H1 (cell line): ENCODE results near the gene THEM5. TPM values are rescaled to one million over a fixed set of nuclear protein-coding genes. Genes with fewer than 3 reads are reported as not detected.

ENCODE experiments used
- CTCF ChIA-PET: fragments of 300-600 bp; sonication (Branson Sonifier 250); formaldehyde crosslinking; loops from one replicate; lab custom pipeline; 2021; ENCODE audit not compliant: partially characterized antibody; lab: Charles Lee
- POLR2A ChIA-PET: fragments of 300-600 bp; sonication (Branson Sonifier 250); formaldehyde crosslinking; loops from one replicate; lab custom pipeline; 2021; ENCODE audit warnings: inconsistent platforms; ENCODE audit not compliant: partially characterized antibody; lab: Charles Lee
- DNase-seq, 2 experiments: peaks; one replicate each; pipeline versions ENCODE4 v3.0.0 to v3.0.0-alpha.2; 2010 to 2022; ENCODE audit warnings: low spot score in 2 of 2, low read depth in 1 of 2, mixed read lengths in 1 of 2
- FAIRE-seq: peaks from 2 replicates; lab custom pipeline; 2011; peaks lifted over from hg19 to GRCh38; lab: Jason Lieb, UNC
- H2AFZ ChIP-seq: 2 replicates; pipeline ENCODE4 v1.8.1; 2012; ENCODE audit warnings: low read length, inconsistent platforms
- H2AK5ac ChIP-seq: 2 replicates; pipeline ENCODE4 v1.6.1; 2013; ENCODE audit warnings: low read depth, low read length
- H2BK120ac ChIP-seq: replicated peaks from 2 replicates; pipeline ENCODE3; 2013; ENCODE audit warnings: low read depth, low read length, inconsistent platforms
- H2BK12ac ChIP-seq: 2 replicates; pipeline ENCODE4 v1.6.1; 2013; ENCODE audit warnings: low read depth, low read length
- H2BK15ac ChIP-seq: 2 replicates; pipeline ENCODE4 v1.6.1; 2013; ENCODE audit warnings: low read length
- H2BK20ac ChIP-seq: 2 replicates; pipeline ENCODE4 v1.6.1; 2013; ENCODE audit warnings: low read length
- H2BK5ac ChIP-seq: 2 replicates; pipeline ENCODE4 v1.6.1; 2013; ENCODE audit warnings: low read depth, low read length
- H3K14ac ChIP-seq: 2 replicates; pipeline ENCODE4 v1.6.1; 2013; ENCODE audit warnings: inconsistent platforms; ENCODE audit not compliant: insufficient read length
- H3K18ac ChIP-seq: 2 replicates; pipeline ENCODE4 v1.6.1; 2013; ENCODE audit warnings: low read length; ENCODE audit errors: extremely low read depth
- H3K23ac ChIP-seq: 2 replicates; pipeline ENCODE4 v1.6.1; 2013; ENCODE audit warnings: inconsistent platforms; ENCODE audit not compliant: insufficient read length
- H3K23me2 ChIP-seq: 2 replicates; pipeline ENCODE4 v1.6.1; 2013; ENCODE audit warnings: low read depth, low read length
- H3K27ac ChIP-seq: 2 replicates; pipeline ENCODE4 v1.6.1; 2011; ENCODE audit warnings: low read depth, low read length, inconsistent platforms
- H3K27me3 ChIP-seq, 4 experiments: replicated peaks in 1 of 4; 1 replicate in 1 of 4; 2 replicates in 3 of 4; pipeline versions ENCODE4 v1.6.1 to v1.8.1; 2011 to 2013; ENCODE audit warnings: low read length in 3 of 4, mild to moderate bottlenecking in 3 of 4, inconsistent platforms in 2 of 4, mixed read lengths in 2 of 4, moderate library complexity in 1 of 4; ENCODE audit not compliant: control insufficient read depth in 3 of 4, insufficient read depth in 3 of 4; ENCODE audit errors: extremely low read depth in 1 of 4
- H3K36me3 ChIP-seq, 4 experiments: 2 replicates each; pipeline versions ENCODE4 v1.6.1 to v1.8.1; 2011 to 2013; ENCODE audit warnings: mild to moderate bottlenecking in 4 of 4, low read length in 3 of 4, moderate library complexity in 2 of 4, control low read depth in 1 of 4, inconsistent platforms in 1 of 4; ENCODE audit not compliant: insufficient read depth in 4 of 4, control insufficient read depth in 2 of 4
- H3K4ac ChIP-seq: replicated peaks from 2 replicates; pipeline ENCODE3; 2013; ENCODE audit warnings: low read length, low read depth, mixed read lengths, inconsistent platforms; ENCODE audit not compliant: insufficient read length
- H3K4me1 ChIP-seq, 4 experiments: replicated peaks in 1 of 4; 1 replicate in 1 of 4; 2 replicates in 3 of 4; pipeline versions ENCODE4 v1.6.1 to v1.8.1; 2011 to 2013; ENCODE audit warnings: low read length in 3 of 4, inconsistent platforms in 2 of 4, mixed read lengths in 1 of 4; ENCODE audit not compliant: insufficient read depth in 4 of 4, control insufficient read depth in 3 of 4
- H3K4me2 ChIP-seq, 2 experiments: 2 replicates each; pipeline versions ENCODE4 v1.6.1 to v1.8.1; 2011 to 2013; ENCODE audit warnings: low read depth in 2 of 2, low read length in 2 of 2, control low read depth in 1 of 2, inconsistent platforms in 1 of 2, mild to moderate bottlenecking in 1 of 2; ENCODE audit not compliant: insufficient read depth in 1 of 2
- H3K4me3 ChIP-seq, 4 experiments: fragments of 200-600, 300-600 bp in 1 of 4; sonication (generic), shearing (Covaris generic), sonication (Bioruptor Twin) in 1 of 4; 2 replicates each; pipeline versions ENCODE4 v1.5.1 to v1.8.1; 2011 to 2016; ENCODE audit warnings: low read length in 4 of 4, low read depth in 3 of 4, control low read depth in 2 of 4, inconsistent platforms in 2 of 4, mild to moderate bottlenecking in 2 of 4, mixed read lengths in 1 of 4, moderate library complexity in 1 of 4; ENCODE audit not compliant: insufficient read depth in 2 of 4; ENCODE audit errors: extremely low read depth in 1 of 4
- H3K56ac ChIP-seq: replicated peaks from 2 replicates; pipeline ENCODE3; 2013; ENCODE audit warnings: low read depth, mild to moderate bottlenecking, mixed read lengths, low read length, inconsistent platforms; ENCODE audit not compliant: insufficient read length
- H3K79me1 ChIP-seq: 2 replicates; pipeline ENCODE4 v1.6.1; 2013; ENCODE audit warnings: low read depth, low read length, control low read depth
- H3K79me2 ChIP-seq, 2 experiments: 2 replicates each; pipeline versions ENCODE4 v1.6.1 to v1.8.1; 2012 to 2013; ENCODE audit warnings: low read length in 2 of 2, mild to moderate bottlenecking in 2 of 2, inconsistent platforms in 1 of 2; ENCODE audit not compliant: insufficient read depth in 2 of 2, control insufficient read depth in 1 of 2
- H3K9ac ChIP-seq, 4 experiments: replicated peaks in 1 of 4; 1 replicate in 1 of 4; 2 replicates in 3 of 4; pipeline versions ENCODE4 v1.6.1 to v1.8.1; 2011 to 2013; ENCODE audit warnings: low read depth in 3 of 4, low read length in 3 of 4, control low read depth in 2 of 4, mild to moderate bottlenecking in 2 of 4, moderate library complexity in 2 of 4, inconsistent platforms in 1 of 4; ENCODE audit errors: extremely low read depth in 1 of 4
- H3K9me3 ChIP-seq, 2 experiments: 2 replicates each; pipeline versions ENCODE4 v1.6.1 to v1.8.1; 2012 to 2013; ENCODE audit warnings: mild to moderate bottlenecking in 2 of 2, moderate library complexity in 2 of 2, control low read depth in 1 of 2, inconsistent platforms in 1 of 2, low read depth in 1 of 2, low read length in 1 of 2, mixed read lengths in 1 of 2; ENCODE audit not compliant: insufficient read depth in 2 of 2
- H4K20me1 ChIP-seq, 2 experiments: replicated peaks in 1 of 2; 2 replicates each; pipeline versions ENCODE3 to v1.8.1; 2011 to 2013; ENCODE audit warnings: inconsistent platforms in 2 of 2, low read length in 2 of 2, mild to moderate bottlenecking in 1 of 2; ENCODE audit not compliant: insufficient read depth in 2 of 2, control insufficient read depth in 1 of 2
- H4K5ac ChIP-seq: 2 replicates; pipeline ENCODE4 v1.6.1; 2013; ENCODE audit warnings: low read length, low read depth, mixed read lengths, inconsistent platforms; ENCODE audit not compliant: insufficient read length
- H4K8ac ChIP-seq: 2 replicates; pipeline ENCODE4 v1.8.0; 2013; ENCODE audit warnings: mild to moderate bottlenecking, moderate library complexity, low read length, inconsistent platforms; ENCODE audit not compliant: insufficient read depth; ENCODE audit errors: extremely low read depth
- H4K91ac ChIP-seq: replicated peaks from 2 replicates; pipeline ENCODE3; 2013; ENCODE audit warnings: low read length, mixed read lengths, inconsistent platforms; ENCODE audit not compliant: insufficient read length
- EGR1 ChIP-seq: IDR thresholded peaks from 2 replicates; pipeline ENCODE4 v1.6.1; 2011; ENCODE audit warnings: low read depth, low read length, borderline replicate concordance
- SIN3A ChIP-seq, 2 experiments: IDR thresholded peaks in 1 of 2; conservative IDR thresholded peaks in 1 of 2; 2 replicates each; pipeline ENCODE4 v1.6.1; 2011 to 2012; ENCODE audit warnings: low read length in 2 of 2, improper control_type of control experiment in 1 of 2, low read depth in 1 of 2, mild to moderate bottlenecking in 1 of 2
- TBP ChIP-seq: IDR thresholded peaks from 2 replicates; pipeline ENCODE4 v1.6.1; 2011; ENCODE audit warnings: low read depth, low read length, improper control_type of control experiment
- WGBS, 2 experiments: shearing (Covaris generic) in 1 of 2; methylation state at CpG; one replicate each; pipeline versions ENCODE4 v1.1.6 to v1.1.7; 2013 to 2015; ENCODE audit warnings: low lambda C conversion rate in 2 of 2, mixed read lengths in 2 of 2, inconsistent platforms in 1 of 2, low coverage in 1 of 2, missing lambda C conversion rate in 1 of 2; ENCODE audit not compliant: insufficient replicate concordance in 2 of 2, insufficient coverage in 1 of 2, insufficient read length in 1 of 2; ENCODE audit errors: extremely low coverage in 1 of 2, missing lambda C conversion rate in 1 of 2; 5-methylcytosine and 5-hydroxymethylcytosine counted together
- polyA plus RNA-seq, 7 experiments: library from polyadenylated mRNA; depleted of rRNA in 3 of 7; stranded (reverse) in 5 of 7; unstranded in 2 of 7; fragments of >200 nt in 5 of 7; fragments of 200-250 nt in 2 of 7; gene quantifications; 1 replicate in 5 of 7; 2 replicates in 1 of 7; 4 replicates in 1 of 7; pipeline versions ENCODE4 v1.2.1 to v1.2.3, GENCODE V29; 2011 to 2013; ENCODE audit warnings: missing spikeins in 2 of 7, mixed read lengths in 2 of 7
- total RNA-seq: library from RNA; stranded (reverse); fragmentation: NEBNext Ultra II Directional; extraction: Animal tissue kit (Norgen Biotek cat#: 25700); gene quantifications from 2 replicates; pipeline ENCODE4 v1.2.1, GENCODE V29; 2021

The THEM5 gene
- total and polyA plus RNA-seq, 2 of the 8 experiments (the other 6 are each of a cell fraction or from before 2014, with no cell fraction given), result not detected

DNA sequence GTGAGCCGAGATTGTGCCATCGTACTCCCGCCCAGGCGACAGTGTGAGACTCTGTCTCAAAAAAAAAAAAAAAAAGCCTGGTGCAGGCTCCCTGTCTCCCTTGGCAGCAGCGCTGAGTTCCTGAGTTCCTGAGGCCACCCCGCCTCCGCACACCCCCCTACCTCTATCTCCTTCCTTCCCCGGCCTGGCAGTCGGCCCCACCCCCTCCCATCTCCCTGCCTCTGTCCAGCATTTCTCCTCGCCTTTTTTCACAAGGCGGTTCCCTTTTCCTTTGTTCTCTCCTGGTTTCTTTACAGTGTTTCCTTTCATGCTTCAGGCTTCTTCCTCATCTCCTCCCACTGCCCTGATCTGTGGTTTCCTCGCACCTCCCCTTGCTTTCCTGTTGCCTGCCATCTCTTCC lies 24.6 kb downstream of the THEM5 start:
- peak overlapping the region in 1 of 4 experiments; percentile 16; a peak in 1 of 7 replicates for H3K9ac ChIP-seq
- H2BK120ac ChIP-seq, result no peak overlapping the region
- peak overlapping the region; percentile 64 for H3K18ac ChIP-seq
- no peak overlapping the region for H3K14ac ChIP-seq
- H2BK15ac ChIP-seq, result peak overlapping the region; percentile 88; the same call in 1 of the 2 replicates
- H2AFZ ChIP-seq, result no peak overlapping the region
- TF ChIP-seq SIN3A (conservative IDR thresholded peaks at IDR 0.05 in 1 of 2, IDR thresholded peaks at IDR 0.05 in 1 of 2; ENCODE audit: low read depth in 1 of 2, low read length in 2 of 2) (0 out of 4 replicates have a peak, but pooled peaks of 1 of the 2 experiments have one; percentile 55), EGR1 (peak; percentile 48; the same call in 1 of the 2 replicates), TBP (no peak)
- TF ChIP-seq, all 59 proteins: peak for 2
- peak overlapping the region in 3 of 4 experiments; percentile 11 to 33 (median 14); a peak in 5 of 8 replicates for H3K4me3 ChIP-seq
- H4K91ac ChIP-seq, result no peak overlapping the region
- DNase-seq (no peak), FAIRE-seq (no peak)
- peak overlapping the region; percentile 22; the same call in 1 of the 2 replicates for H4K8ac ChIP-seq
- H2BK20ac ChIP-seq, result peak overlapping the region; percentile 97
- no peak overlapping the region for H3K4ac ChIP-seq
- POLR2A ChIA-PET, result interaction anchor here (0.6 to 3.7 kb wide), 3 partner anchors 11 to 1528 kb away, joined by 3 to 20 read pairs (median 3); partner anchors contain the start of gene C2CD4D
- no peak overlapping the region for H3K23ac ChIP-seq
- peak overlapping the region; percentile 59 to 64 for H3K4me2 ChIP-seq
- H3K79me1 ChIP-seq, result no peaks in the 10 kb centered on the region
- no peaks in the 10 kb centered on the region for H3K9me3 ChIP-seq
- 17% methylated on average over 3 of the region's 12 CpGs; no CpG with 5 or more reads in 1 of the 2 experiments for WGBS, 2 experiments
- H3K4me1 ChIP-seq, result peaks cover 14 to 40% (median 29%) of the 10 kb centered on the region in 4 experiments
- H3K27me3 ChIP-seq, result no peaks in the 10 kb centered on the region; a peak in 1 of 7 replicates
- peaks cover 5% of the 10 kb centered on the region; the same call in 1 of the 2 replicates for H3K23me2 ChIP-seq
- H2BK12ac ChIP-seq, result peak overlapping the region; percentile 98; the same call in 1 of the 2 replicates
- H3K27ac ChIP-seq, result no peak overlapping the region
- no peaks in the 10 kb centered on the region for H4K20me1 ChIP-seq
- CTCF ChIA-PET, result interaction anchor here (1.2 to 2.3 kb wide), 6 partner anchors 17 to 113 kb away, joined by 3 to 10 read pairs (median 3); partner anchors contain the start of gene TDRKH
- no peaks in the 10 kb centered on the region for H3K79me2 ChIP-seq
- H3K36me3 ChIP-seq, result no peaks in the 10 kb centered on the region
- no peak overlapping the region for H4K5ac ChIP-seq
- H3K56ac ChIP-seq, result no peak overlapping the region
- H2AK5ac ChIP-seq, result peak overlapping the region; percentile 56; the same call in 1 of the 2 replicates
- H2BK5ac ChIP-seq, result peak overlapping the region; percentile 80; the same call in 1 of the 2 replicates
